Effector memory CD8-positive, alpha-beta T cell (primary cell): ENCODE measurements around the gene CCDC149.
"Not testable (repeated sequence)": the region's sequence is repeated elsewhere in the genome, so short reads cannot be mapped to it uniquely, and the experiment has no call there.

Experiments used
- ATAC-seq: fragments of 150-1000 bp; cut with Tn5 transposase; replicated peaks from 2 replicates; pipeline ENCODE4 v1.10.0; 2021; ENCODE audit warnings: mild to moderate bottlenecking, moderate library complexity
- DNase-seq, 3 experiments: peaks; one replicate each; pipeline ENCODE4 v3.0.0; 2021
- H3K27ac Mint-ChIP-seq, 2 donors: one replicate each; pipeline ENCODE4 v1.8.0; 2022; ENCODE audit warnings: mild to moderate bottlenecking in 2 of 2, mixed read lengths in 2 of 2, moderate library complexity in 2 of 2
- H3K27me3 Mint-ChIP-seq, 2 donors: one replicate each; pipeline ENCODE4 v1.8.0; 2022; ENCODE audit warnings: mixed read lengths in 2 of 2
- H3K36me3 Mint-ChIP-seq: one replicate; pipeline ENCODE4 v1.8.0; 2022; ENCODE audit warnings: mild to moderate bottlenecking, moderate library complexity, mixed read lengths; ENCODE audit not compliant: insufficient read depth
- H3K4me1 Mint-ChIP-seq, 2 donors: one replicate each; pipeline ENCODE4 v1.8.0; 2022; ENCODE audit warnings: low read depth in 2 of 2, mixed read lengths in 2 of 2
- H3K4me3 Mint-ChIP-seq, 2 donors: one replicate each; pipeline ENCODE4 v1.8.0; 2022; ENCODE audit warnings: mild to moderate bottlenecking in 2 of 2, mixed read lengths in 2 of 2, moderate library complexity in 2 of 2
- H3K9me3 Mint-ChIP-seq, 2 donors: one replicate each; pipeline ENCODE4 v1.8.0; 2022; ENCODE audit warnings: mixed read lengths in 2 of 2

Gene CCDC149

GRCh38 chr4:24909606-24910005, 3.2 kb downstream of the CCDC149 start:
- not testable (repeated sequence) for H3K36me3 Mint-ChIP-seq, DNase-seq, H3K4me1 Mint-ChIP-seq, ATAC-seq, H3K27ac Mint-ChIP-seq, H3K4me3 Mint-ChIP-seq
- Mint-ChIP-seq H3K27me3 (peaks cover 25 to 43% of the 10 kb centered on the region in 2 donors), H3K9me3 (peaks cover 5 to 11% of the 10 kb centered on the region in 2 donors)

- H3K4me1 Mint-ChIP-seq: no peaks in the 10 kb centered on the region
- DNase-seq (no peak), ATAC-seq (no peak)
- no peak overlapping the region for H3K27ac Mint-ChIP-seq
- H3K4me3 Mint-ChIP-seq: no peak overlapping the region
- no peaks in the 10 kb centered on the region for H3K9me3 Mint-ChIP-seq
- H3K36me3 Mint-ChIP-seq: no peaks in the 10 kb centered on the region
- H3K27me3 Mint-ChIP-seq: no peaks in the 10 kb centered on the region
These were observed 15.2 kb downstream of the CCDC149 start for GRCh38 chr4:24897639-24898038.

- no peak overlapping the region for H3K27ac Mint-ChIP-seq
- H3K36me3 Mint-ChIP-seq: no peaks in the 10 kb centered on the region
- H3K4me1 Mint-ChIP-seq: no peaks in the 10 kb centered on the region
These were observed 15.9 kb downstream of the CCDC149 start for GRCh38 chr4:24896977-24897376.

GRCh38 chr4:24896056-24896455, 16.8 kb downstream of the CCDC149 start:
- no peaks in the 10 kb centered on the region for H3K27me3 Mint-ChIP-seq
- no peak overlapping the region for H3K4me3 Mint-ChIP-seq

More at GRCh38 chr4:24896977-24897376, 15.9 kb downstream of the CCDC149 start:
- DNase-seq (no peak), ATAC-seq (no peak)
- Mint-ChIP-seq H3K27me3 (no peaks in the 10 kb centered on the region), H3K4me3 (no peak overlapping the region), H3K9me3 (no peaks in the 10 kb centered on the region)

GRCh38 chr4:24895461-24895860, 17.4 kb downstream of the CCDC149 start:
- Mint-ChIP-seq H3K4me3 (no peak overlapping the region), H3K9me3 (no peaks in the 10 kb centered on the region), H3K27me3 (no peaks in the 10 kb centered on the region), H3K27ac (no peak overlapping the region), H3K4me1 (no peaks in the 10 kb centered on the region), H3K36me3 (no peaks in the 10 kb centered on the region)
- DNase-seq: no peak
- ATAC-seq: no peak

More at GRCh38 chr4:24896056-24896455, 16.8 kb downstream of the CCDC149 start:
- DNase-seq (no peak), ATAC-seq (no peak)
- Mint-ChIP-seq H3K4me1 (no peaks in the 10 kb centered on the region), H3K36me3 (no peaks in the 10 kb centered on the region), H3K9me3 (no peaks in the 10 kb centered on the region), H3K27ac (no peak overlapping the region)

GRCh38 chr4:24894846-24895245, 18.0 kb downstream of the CCDC149 start:
- Mint-ChIP-seq H3K36me3 (no peaks in the 10 kb centered on the region), H3K4me1 (no peaks in the 10 kb centered on the region), H3K4me3 (no peak overlapping the region), H3K27ac (no peak overlapping the region), H3K9me3 (no peaks in the 10 kb centered on the region), H3K27me3 (no peaks in the 10 kb centered on the region)
- no peak for ATAC-seq
- no peak for DNase-seq

- Mint-ChIP-seq H3K4me1 (no peaks in the 10 kb centered on the region), H3K9me3 (no peaks in the 10 kb centered on the region)
- DNase-seq: no peak
These were observed 18.6 kb downstream of the CCDC149 start for GRCh38 chr4:24894243-24894642.

GRCh38 chr4:24892778-24893177, 20.1 kb downstream of the CCDC149 start:
- DNase-seq (no peak), ATAC-seq (no peak)
- Mint-ChIP-seq H3K9me3 (no peaks in the 10 kb centered on the region), H3K27me3 (peaks cover 0 to 10% of the 10 kb centered on the region in 2 donors), H3K36me3 (no peaks in the 10 kb centered on the region), H3K4me1 (no peaks in the 10 kb centered on the region), H3K4me3 (no peak overlapping the region), H3K27ac (no peak overlapping the region)

More at GRCh38 chr4:24894243-24894642, 18.6 kb downstream of the CCDC149 start:
- H3K36me3 Mint-ChIP-seq: no peaks in the 10 kb centered on the region
- H3K27me3 Mint-ChIP-seq: peaks cover 0 to 3% of the 10 kb centered on the region in 2 donors
- no peak for ATAC-seq
- H3K27ac Mint-ChIP-seq: no peak overlapping the region
- H3K4me3 Mint-ChIP-seq: no peak overlapping the region

GRCh38 chr4:24892278-24892677, 20.6 kb downstream of the CCDC149 start:
- H3K4me3 Mint-ChIP-seq: no peak overlapping the region
- no peak overlapping the region for H3K27ac Mint-ChIP-seq
- ATAC-seq (no peak), DNase-seq (no peak)
- no peaks in the 10 kb centered on the region for H3K9me3 Mint-ChIP-seq
- no peaks in the 10 kb centered on the region for H3K4me1 Mint-ChIP-seq
- no peaks in the 10 kb centered on the region for H3K36me3 Mint-ChIP-seq
- H3K27me3 Mint-ChIP-seq: peaks cover 0 to 10% of the 10 kb centered on the region in 2 donors

GRCh38 chr4:24890561-24891126, 22.2 kb downstream of the CCDC149 start:
- ATAC-seq: no peak
- H3K27ac Mint-ChIP-seq: no peak overlapping the region

GRCh38 chr4:24889991-24890390, 22.9 kb downstream of the CCDC149 start:
- H3K4me3 Mint-ChIP-seq: no peak overlapping the region
- H3K4me1 Mint-ChIP-seq: no peaks in the 10 kb centered on the region
- no peak overlapping the region for H3K27ac Mint-ChIP-seq
- DNase-seq (no peak), ATAC-seq (no peak)
- peaks cover 0 to 10% of the 10 kb centered on the region in 2 donors for H3K27me3 Mint-ChIP-seq
- H3K36me3 Mint-ChIP-seq: no peaks in the 10 kb centered on the region
- H3K9me3 Mint-ChIP-seq: no peaks in the 10 kb centered on the region

More at GRCh38 chr4:24890561-24891126, 22.2 kb downstream of the CCDC149 start:
- Mint-ChIP-seq H3K36me3 (no peaks in the 10 kb centered on the region), H3K9me3 (no peaks in the 10 kb centered on the region), H3K27me3 (peaks cover 0 to 10% of the 10 kb centered on the region in 2 donors), H3K4me1 (no peaks in the 10 kb centered on the region), H3K4me3 (no peak overlapping the region)
- no peak for DNase-seq

GRCh38 chr4:24888475-24889344, 24.1 kb downstream of the CCDC149 start:
- peaks cover 0 to 10% of the 10 kb centered on the region in 2 donors for H3K27me3 Mint-ChIP-seq
- ATAC-seq (no peak), DNase-seq (no peak)
- H3K36me3 Mint-ChIP-seq: no peaks in the 10 kb centered on the region
- no peaks in the 10 kb centered on the region for H3K4me1 Mint-ChIP-seq
- H3K4me3 Mint-ChIP-seq: no peak overlapping the region
- no peak overlapping the region for H3K27ac Mint-ChIP-seq
- H3K9me3 Mint-ChIP-seq: no peaks in the 10 kb centered on the region

- ATAC-seq (no peak), DNase-seq (no peak)
- no peaks in the 10 kb centered on the region for H3K9me3 Mint-ChIP-seq
- no peak overlapping the region for H3K4me3 Mint-ChIP-seq
- no peaks in the 10 kb centered on the region for H3K4me1 Mint-ChIP-seq
- peaks cover 0 to 10% of the 10 kb centered on the region in 2 donors for H3K27me3 Mint-ChIP-seq
- no peaks in the 10 kb centered on the region for H3K36me3 Mint-ChIP-seq
- H3K27ac Mint-ChIP-seq: no peak overlapping the region
These were observed 24.9 kb downstream of the CCDC149 start for GRCh38 chr4:24887881-24888430.

- Mint-ChIP-seq H3K9me3 (no peaks in the 10 kb centered on the region), H3K4me1 (no peaks in the 10 kb centered on the region), H3K27me3 (peaks cover 0 to 10% of the 10 kb centered on the region in 2 donors), H3K27ac (no peak overlapping the region), H3K36me3 (no peaks in the 10 kb centered on the region), H3K4me3 (no peak overlapping the region)
- DNase-seq (no peak), ATAC-seq (no peak)
These were observed 26.2 kb downstream of the CCDC149 start for GRCh38 chr4:24886596-24886995.
